BJ (cell line): ENCODE measurements around the gene CD9. TPM values are rescaled to one million over a fixed set of nuclear protein-coding genes. Genes with fewer than 3 reads are reported as not detected.
"Not testable (repeated sequence)": the region's sequence is repeated elsewhere in the genome, so short reads cannot be mapped to it uniquely, and the experiment has no call there.

ENCODE experiments used
- CTCF ChIA-PET: fragments of 350-600 bp; formaldehyde crosslinking; extraction: SDS; loops from one replicate; lab custom pipeline; 2021; ENCODE audit warnings: antibody characterized with exemption, inconsistent platforms; lab: Yijun Ruan, JAX
- POLR2A ChIA-PET: fragments of 300-600 bp; sonication (Branson Sonifier 250); formaldehyde crosslinking; extraction: SDS; loops from one replicate; lab custom pipeline; 2021; ENCODE audit warnings: antibody characterized with exemption; lab: Charles Lee
- DNase-seq: peaks from one replicate; pipeline ENCODE4 v3.0.0-alpha.2; 2011; ENCODE audit warnings: low read depth
- H3K27me3 ChIP-seq: 2 replicates; pipeline ENCODE4 v1.6.0; 2011; ENCODE audit warnings: low read length; ENCODE audit not compliant: control insufficient read depth, insufficient read depth
- H3K36me3 ChIP-seq: 2 replicates; pipeline ENCODE4 v1.5.1; 2011; ENCODE audit warnings: low read length; ENCODE audit not compliant: control insufficient read depth, insufficient read depth
- H3K4me3 ChIP-seq: 2 replicates; pipeline ENCODE4 v1.5.1; 2011; ENCODE audit warnings: low read depth, mild to moderate bottlenecking, control low read depth, low read length
- polyA plus RNA-seq: library from polyadenylated mRNA; depleted of rRNA; stranded (reverse); fragments of >200 nt; gene quantifications from 2 replicates; pipeline ENCODE4 v1.2.3, GENCODE V29; 2011
- TF ChIP-seq, protein P1 (sequence below): IDR thresholded peaks from 2 replicates; pipeline ENCODE4 v1.5.1; 2011; ENCODE audit warnings: low read depth, mild to moderate bottlenecking, control low read depth, inconsistent platforms, low read length, moderate library complexity; ENCODE audit not compliant: insufficient read depth

Gene CD9
- polyA plus RNA-seq, 1 experiment = 86.0 TPM

DNA sequence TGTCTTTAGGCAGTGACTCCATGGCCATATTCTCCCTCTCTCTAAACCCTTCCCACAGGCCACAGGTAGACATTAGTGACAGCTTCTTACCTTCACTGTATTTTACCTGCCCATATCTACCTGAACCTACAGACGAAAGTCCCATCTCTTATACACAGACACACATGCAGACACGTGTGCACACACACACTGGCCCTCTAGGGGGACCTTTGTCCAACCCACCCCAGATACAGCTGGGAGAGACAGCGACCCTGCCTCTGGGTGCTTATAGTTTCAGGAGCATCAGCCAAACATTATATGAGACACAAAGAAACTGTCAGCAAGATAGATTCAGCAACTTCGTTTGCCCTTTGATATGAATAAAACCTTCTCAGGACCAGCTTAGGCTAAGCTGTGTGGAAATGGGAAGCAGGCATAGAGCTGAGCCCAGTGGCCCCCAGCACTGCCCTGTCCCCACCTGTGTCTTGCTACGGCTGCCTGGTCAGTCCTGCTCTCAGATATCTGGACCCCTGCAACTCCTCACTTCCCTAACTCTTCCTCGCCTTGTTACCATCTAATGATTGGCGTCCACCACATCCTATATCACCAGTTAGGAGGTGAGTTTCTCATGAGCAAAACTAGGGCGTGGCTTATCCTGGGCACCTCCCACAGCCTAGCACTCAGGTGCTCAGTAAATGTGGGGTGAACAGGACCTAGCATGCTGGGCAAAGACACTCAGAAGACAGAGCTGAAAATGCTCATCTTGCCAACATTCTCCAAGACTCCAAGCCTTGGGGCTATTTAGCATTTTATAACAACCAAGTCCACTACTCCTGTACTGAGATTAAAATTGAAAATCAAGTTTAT lies 12.0 kb upstream of the CD9 start:
- Histone ChIP-seq H3K4me3 (no peak overlapping the region), H3K27me3 (peaks cover 1% of the 10 kb centered on the region; the same call in 1 of the 2 replicates), H3K36me3 (no peaks in the 10 kb centered on the region)
- ChIA-PET POLR2A (no interaction called here), CTCF (interaction anchor here (1.3 to 4.3 kb wide), 4 partner anchors 7 to 96 kb away, joined by 6 to 19 read pairs (median 14); no protein-coding TSS in a partner anchor)
- TF ChIP-seq, protein P1, sequence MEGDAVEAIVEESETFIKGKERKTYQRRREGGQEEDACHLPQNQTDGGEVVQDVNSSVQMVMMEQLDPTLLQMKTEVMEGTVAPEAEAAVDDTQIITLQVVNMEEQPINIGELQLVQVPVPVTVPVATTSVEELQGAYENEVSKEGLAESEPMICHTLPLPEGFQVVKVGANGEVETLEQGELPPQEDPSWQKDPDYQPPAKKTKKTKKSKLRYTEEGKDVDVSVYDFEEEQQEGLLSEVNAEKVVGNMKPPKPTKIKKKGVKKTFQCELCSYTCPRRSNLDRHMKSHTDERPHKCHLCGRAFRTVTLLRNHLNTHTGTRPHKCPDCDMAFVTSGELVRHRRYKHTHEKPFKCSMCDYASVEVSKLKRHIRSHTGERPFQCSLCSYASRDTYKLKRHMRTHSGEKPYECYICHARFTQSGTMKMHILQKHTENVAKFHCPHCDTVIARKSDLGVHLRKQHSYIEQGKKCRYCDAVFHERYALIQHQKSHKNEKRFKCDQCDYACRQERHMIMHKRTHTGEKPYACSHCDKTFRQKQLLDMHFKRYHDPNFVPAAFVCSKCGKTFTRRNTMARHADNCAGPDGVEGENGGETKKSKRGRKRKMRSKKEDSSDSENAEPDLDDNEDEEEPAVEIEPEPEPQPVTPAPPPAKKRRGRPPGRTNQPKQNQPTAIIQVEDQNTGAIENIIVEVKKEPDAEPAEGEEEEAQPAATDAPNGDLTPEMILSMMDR = no peak
- no peak for DNase-seq

DNA sequence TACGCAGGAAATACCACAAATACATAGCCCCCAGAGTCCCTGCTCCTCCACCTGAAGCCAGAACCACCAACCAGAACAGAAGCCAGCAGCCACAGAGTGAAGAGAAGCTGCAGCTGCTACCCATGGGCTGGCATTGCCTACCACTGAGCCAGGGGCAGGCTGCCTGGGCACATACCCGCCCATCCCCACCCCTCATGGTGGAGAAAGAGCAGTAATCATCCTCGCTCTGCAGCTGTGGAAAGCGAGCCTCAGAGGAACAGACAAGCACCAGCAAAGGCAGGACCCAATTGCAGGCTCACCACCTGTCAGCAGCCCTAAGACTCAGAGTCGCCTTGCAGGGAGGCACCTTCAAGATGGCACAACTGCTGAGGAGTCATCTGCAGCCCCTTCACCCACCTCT lies 11.2 kb upstream of the CD9 start:
- TF ChIP-seq, protein P1 = no peak
- H3K4me3 ChIP-seq = no peak overlapping the region
- POLR2A ChIA-PET = no interaction called here
- H3K36me3 ChIP-seq = no peaks in the 10 kb centered on the region
- CTCF ChIA-PET = interaction anchor here (2.9 to 4.3 kb wide), 2 partner anchors 90 to 95 kb away, joined by 14 to 19 read pairs; no protein-coding TSS in a partner anchor
- DNase-seq = no peak
- H3K27me3 ChIP-seq = peaks cover 1% of the 10 kb centered on the region; the same call in 1 of the 2 replicates

DNA sequence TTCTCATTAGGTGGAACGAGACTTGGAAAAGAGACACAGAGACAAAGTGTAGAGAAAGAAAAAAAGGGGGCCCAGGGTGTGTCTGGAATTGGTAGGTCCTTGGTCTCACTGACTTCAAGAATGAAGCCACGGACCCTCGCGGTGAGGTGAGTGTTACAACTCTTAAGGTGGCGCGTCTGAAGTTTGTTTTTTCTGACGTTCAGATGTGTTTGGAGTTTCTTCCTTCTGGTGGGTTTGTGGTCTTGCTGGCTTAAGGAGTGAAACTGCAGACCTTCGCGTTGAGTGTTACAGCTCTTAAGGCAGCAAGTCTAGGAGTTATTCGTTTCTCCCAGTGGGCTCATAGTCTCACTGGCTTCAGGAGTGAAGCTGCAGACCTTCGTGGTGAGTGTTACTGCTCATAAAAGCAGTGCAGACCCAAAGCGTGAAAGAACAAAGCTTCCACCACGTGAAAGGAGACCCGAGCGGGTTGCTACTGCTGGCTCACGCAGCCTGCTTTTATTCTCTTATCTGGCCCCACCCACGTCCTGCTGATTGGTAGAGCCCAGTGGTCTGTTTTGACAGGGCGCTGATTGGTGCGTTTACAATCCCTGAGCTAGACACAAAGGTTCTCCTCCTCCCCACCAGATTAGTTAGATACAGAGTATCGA lies 10.1 kb upstream of the CD9 start:
- H3K27me3 ChIP-seq, H3K4me3 ChIP-seq, DNase-seq, POLR2A ChIA-PET, H3K36me3 ChIP-seq: not testable (repeated sequence)
- CTCF ChIA-PET = interaction anchor here (1.3 to 4.3 kb wide), 3 partner anchors 9 to 94 kb away, joined by 3 to 19 read pairs (median 14); no protein-coding TSS in a partner anchor

DNA sequence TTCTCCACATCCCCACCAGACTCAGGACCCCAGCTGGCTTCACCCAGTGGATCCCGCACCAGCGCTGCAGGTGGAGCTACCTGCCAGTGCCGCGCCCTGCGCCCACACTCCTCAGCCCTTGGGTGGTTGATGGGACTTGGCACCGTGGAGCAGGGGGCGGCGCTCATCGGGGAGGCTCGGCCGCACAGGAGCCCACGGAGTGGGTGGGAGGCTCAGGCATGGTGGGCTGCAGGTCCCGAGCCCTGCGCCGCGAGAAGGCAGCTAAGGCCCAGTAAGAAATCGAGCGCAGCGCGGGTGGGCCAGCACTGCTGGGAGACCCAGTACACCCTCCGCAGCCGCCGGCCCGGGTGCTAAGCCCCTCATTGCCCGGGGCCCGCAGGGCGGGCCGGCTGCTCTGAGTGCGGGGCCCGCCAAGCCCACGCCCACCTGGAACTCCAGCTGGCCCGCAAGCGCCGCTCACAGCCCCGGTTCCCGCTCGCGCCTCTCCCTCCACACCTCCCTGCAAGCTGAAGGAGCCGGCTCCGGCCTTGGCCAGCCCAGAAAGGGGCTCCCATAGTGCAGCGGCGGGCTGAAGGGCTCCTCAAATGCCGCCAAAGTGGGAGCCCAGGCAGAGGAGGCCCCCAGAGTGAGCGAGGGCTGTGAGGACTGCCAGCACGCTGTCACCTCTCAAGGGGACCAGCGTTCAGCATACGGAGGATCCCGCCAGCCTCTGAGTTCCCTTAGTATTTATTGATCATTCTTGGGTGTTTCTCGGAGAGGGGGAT lies 9.3 kb upstream of the CD9 start:
- H3K4me3 ChIP-seq, H3K36me3 ChIP-seq, POLR2A ChIA-PET, H3K27me3 ChIP-seq, DNase-seq: not testable (repeated sequence)
- CTCF ChIA-PET = interaction anchor here (4.3 kb wide), 1 partner anchor 93 kb away, joined by 19 read pairs; no protein-coding TSS in a partner anchor

DNA sequence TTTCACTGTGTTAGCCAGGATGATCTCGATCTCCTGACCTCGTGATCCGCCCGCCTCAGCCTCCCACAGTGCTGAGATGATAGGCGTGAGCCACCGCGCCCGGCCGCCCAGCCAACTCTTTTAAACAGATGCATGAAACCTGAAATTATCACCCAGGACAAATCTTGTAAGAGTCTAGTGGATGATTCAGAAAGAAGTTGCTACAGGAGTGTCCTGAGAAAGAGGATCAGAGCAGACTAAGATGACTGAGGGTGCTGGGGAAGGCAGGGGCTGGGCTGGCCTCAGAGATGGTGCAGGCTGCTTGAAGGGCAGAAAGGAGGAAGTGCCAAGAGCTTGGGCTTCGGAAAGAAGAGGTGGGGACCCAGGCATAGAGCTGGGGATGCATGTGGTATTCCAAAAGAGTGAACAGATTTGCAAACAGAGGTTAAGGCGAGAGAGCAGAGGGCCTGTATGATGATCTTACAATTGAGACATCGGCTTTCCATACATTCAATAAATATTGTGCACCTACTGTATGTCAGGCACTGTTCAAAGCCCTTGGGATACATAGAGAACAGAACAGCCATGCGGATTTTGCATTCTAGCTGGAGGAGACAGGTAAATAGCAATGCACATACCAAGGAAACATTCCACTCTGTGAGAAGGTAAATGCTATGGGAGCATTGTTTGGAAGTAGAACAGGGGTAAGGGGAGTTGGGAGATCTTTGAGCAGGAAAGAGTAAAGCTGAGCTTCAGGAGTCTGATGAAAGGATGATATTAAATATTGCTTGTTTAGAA lies 7.4 kb upstream of the CD9 start:
- POLR2A ChIA-PET = no interaction called here
- Histone ChIP-seq H3K27me3 (peaks cover 1% of the 10 kb centered on the region; the same call in 1 of the 2 replicates), H3K36me3 (no peaks in the 10 kb centered on the region), H3K4me3 (no peak overlapping the region)
- TF ChIP-seq, protein P1 = no peak
- DNase-seq = no peak
- CTCF ChIA-PET = interaction anchor here (1.3 to 4.4 kb wide), 6 partner anchors 42 to 129 kb away, joined by 4 to 109 read pairs (median 15); no protein-coding TSS in a partner anchor
